Stimulated activated CD8-positive, alpha-beta memory T cell treated with anti-CD3 and anti-CD28 coated beads, Interleukin-4, amount 100 ng/mL, for 1 hour (primary cell): ENCODE measurements around the gene KCNG1.

Experiments used
- DNase-seq, 2 donors: peaks; one replicate each; pipeline ENCODE4 v3.0.0-alpha.2; 2020; ENCODE audit warnings: low read depth in 2 of 2, low spot score in 1 of 2

KCNG1 gene

GRCh38 chr20:50957276-50957675, 65.6 kb downstream of the KCNG1 start:
- DNase-seq: no peak

DNA sequence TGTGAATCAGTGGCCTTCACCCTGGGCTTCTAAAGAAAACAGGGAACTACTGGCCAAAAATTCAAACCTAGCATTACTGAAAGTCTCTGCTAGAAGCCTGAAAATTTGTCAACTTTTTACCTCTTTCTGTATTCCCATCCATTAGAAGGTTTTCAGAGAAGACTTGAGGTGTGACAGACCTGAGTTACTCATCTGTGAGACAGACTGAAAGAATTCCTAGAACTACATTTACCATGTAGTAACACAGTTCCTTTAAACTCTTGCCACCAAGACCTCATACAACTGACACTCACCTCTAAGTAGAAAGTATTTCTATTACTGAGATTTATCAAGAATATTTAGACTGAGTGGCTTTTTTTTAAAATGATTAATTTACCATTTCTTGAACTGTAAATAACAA, 69.1 kb downstream of the KCNG1 start:
- no peak for DNase-seq
